Stimulated activated CD4-positive, alpha-beta T cell treated with anti-CD3 and anti-CD28 coated beads, Interleukin-15, amount 100 ng/mL, for 48 hours (primary cell): ENCODE data around the gene TICAM2.

Experiments used
- DNase-seq, 2 donors: peaks; one replicate each; pipeline ENCODE4 v3.0.0-alpha.2; 2020; ENCODE audit warnings: low read depth in 2 of 2

The TICAM2 gene

DNA sequence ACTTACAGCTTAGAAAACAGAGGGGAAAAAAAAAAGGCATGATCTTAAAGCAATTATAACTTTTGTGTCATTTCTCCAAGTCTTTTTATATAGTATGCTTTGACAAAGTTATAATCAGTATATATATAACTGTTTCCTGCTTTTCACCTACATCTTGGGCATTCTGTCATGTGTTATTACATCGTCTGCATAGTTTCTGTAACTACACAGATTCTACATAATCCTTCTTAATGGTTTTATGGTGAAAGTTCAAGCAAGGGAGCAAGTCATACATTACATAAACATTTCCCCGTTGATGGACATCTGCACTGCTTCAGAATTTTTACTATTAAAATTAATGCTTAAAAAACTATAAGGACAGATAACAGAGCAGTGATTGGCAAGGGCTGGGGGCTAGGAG is 69.8 kb downstream of the TICAM2 start:
- no peak for DNase-seq

DNA sequence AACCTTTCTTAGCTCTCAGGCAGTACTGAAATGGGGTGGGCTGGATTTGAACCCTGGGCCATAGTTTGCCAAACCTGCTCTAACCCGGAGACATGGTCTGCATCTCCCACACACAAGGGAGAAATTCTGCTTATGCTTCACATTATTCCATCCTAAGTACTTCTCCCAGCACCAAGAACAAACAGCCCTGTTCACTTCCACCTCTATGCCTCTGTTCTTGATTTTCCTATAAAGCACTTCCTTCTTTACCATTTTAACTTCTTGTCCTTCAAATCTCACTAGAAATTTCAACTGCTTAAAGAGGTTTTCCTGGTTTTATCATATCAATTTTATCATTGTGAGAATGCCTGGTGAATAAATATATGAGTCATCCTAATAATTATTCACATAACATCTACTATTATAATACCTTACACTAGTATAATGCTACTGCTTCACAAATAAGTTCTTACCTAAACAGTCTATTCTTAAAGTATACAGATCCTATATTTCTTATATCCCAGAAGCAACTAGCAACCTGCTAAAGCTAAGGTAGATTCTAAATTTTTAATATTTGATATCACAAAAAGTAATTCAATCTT is 70.4 kb downstream of the TICAM2 start:
- no peak for DNase-seq

DNA sequence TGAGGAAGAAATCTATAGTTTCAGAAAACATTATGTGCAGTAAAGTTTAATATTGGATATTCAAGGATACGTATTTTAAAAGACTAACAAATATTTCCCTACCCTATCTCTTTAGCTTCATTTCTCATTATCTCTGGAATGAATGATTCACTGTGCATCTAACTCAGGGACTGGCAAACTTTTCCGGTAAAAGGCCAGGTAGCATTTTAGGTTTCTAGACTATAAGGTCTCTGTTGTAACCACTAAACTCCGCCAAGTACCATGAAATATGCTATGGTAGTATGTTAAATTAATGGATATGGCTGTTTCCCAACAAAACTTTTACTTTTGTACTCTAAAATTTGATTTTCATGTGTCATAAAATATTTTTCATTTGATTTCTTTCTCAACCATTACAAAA is 70.9 kb downstream of the TICAM2 start:
- DNase-seq: no peak

DNA sequence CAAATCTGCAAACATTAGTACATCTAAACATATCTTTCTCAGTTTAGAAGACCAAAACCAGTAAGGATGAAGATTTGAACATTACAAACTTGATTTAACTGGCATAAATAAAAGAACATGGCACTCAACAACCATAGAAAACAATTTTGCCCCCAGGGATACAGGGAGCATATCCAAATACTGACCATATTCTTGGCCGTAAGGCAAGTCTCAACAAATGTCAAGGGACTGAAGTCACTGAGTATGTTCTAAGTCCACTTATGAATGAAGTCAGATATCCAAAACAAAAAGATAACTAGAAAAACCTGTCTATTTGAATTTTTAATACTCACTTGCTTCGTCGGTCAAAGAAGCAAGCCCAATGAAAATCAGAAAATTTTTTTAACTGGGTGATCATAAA is 71.9 kb downstream of the TICAM2 start:
- DNase-seq: no peak
